CD4-positive, alpha-beta T cell treated with Interleukin-17A for 1 hour (primary cell): ENCODE data around the gene ADGRB3.
"Not testable (repeated sequence)": the region's sequence is repeated elsewhere in the genome, so short reads cannot be mapped to it uniquely, and the experiment has no call there.

ENCODE experiments used
- DNase-seq: peaks from one replicate; pipeline ENCODE4 v3.0.0-alpha.2; 2020

The ADGRB3 gene

GRCh38 chr6:68744376-68744775 is 109.3 kb downstream of the ADGRB3 start:
- not testable (repeated sequence) for DNase-seq

DNA sequence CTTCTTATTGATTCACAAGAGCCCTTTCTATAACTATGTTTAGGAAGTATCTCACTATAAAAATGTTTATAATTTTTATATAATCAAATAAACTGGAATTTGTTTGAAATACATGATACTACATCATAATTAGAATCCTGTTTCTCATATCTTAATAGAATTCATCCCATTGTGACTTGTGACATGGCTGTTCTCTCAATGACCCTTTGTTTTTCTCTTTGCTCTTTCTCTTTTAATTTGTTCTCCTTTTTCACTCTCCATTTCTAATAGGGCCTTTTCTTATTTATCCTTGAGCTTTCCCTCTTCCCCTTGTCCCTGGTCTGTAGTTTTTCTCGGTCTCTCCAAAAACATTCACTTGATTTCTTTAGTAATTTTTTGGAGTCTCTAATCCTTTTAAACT is 111.3 kb downstream of the ADGRB3 start:
- no peak for DNase-seq

DNA sequence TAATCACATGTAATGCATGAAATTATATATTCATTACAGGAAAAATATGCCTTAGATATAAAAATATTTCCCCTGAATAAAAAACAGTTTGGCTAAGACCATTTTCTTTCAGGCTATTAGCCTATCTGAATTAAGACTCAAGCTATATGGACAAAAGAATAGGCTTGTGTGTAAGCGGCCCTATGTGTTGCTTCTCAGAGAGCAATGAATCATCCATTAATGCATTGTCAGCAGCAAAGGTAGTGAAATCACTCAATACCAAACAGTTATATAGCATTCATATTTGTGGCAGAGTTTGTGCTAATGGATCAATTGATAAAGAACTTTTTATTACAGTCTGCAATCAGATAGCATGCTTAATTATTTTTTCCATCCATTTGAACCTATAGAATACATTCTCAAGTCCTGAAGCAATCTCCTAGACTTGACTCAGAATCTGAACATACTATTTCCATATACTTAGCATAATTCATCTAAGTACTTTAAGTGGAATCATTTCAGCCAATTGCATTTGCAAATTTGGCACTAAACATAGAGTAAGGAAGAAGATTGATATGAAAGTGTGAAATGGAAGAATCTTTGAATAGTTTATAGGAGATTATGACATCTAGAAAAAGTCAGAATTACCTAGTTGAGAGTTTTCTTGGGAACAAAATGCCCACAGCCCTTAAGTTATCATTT is 112.2 kb downstream of the ADGRB3 start:
- no peak for DNase-seq

GRCh38 chr6:68747832-68748231 is 112.8 kb downstream of the ADGRB3 start:
- not testable (repeated sequence) for DNase-seq

GRCh38 chr6:68754681-68755213 is 119.7 kb downstream of the ADGRB3 start:
- no peak for DNase-seq

DNA sequence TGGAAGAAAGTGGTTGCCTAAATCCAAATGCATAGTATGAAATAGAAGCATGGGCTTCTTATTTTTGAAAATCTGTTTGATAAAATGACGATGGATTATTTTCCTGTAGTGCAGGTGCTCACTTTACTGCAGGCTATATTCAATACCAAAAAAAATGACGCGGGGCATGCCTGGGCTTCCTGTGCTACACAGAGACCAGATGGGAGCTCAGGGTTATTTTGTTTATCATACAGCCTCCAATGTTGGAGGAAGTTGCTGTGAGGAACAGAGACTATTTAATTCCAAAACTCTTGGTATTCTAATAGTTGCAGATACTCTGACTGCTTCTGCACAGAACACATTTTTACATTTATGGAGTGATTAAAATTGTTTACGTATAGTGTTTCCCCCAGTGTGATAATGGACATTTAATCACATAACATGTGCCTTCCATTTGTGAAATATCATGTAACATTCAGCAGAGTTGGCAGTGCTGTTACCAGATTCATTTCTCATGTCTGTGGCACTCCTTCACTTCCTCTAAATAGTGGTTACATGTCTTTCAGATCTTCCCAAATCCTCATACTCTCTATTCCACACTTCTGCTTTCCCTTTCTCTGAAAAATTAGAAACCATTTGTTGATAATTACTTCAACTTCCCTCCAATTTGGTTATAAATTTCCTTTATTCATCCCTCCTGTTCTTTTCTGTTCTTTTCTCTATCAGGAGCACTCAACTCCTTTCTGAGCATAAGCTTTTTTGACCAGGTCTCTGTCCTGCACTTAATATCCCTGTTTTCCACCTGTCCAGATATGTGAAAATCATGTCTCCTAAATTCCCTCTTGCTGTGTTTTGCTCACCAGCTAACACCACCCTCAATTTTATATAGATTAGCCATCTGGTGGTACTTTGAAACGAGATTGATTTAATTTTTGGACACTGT is 121.6 kb downstream of the ADGRB3 start:
- DNase-seq, result no peak

- DNase-seq, result no peak
Measured at GRCh38 chr6:68757821-68758220, 122.7 kb downstream of the ADGRB3 start.

DNA sequence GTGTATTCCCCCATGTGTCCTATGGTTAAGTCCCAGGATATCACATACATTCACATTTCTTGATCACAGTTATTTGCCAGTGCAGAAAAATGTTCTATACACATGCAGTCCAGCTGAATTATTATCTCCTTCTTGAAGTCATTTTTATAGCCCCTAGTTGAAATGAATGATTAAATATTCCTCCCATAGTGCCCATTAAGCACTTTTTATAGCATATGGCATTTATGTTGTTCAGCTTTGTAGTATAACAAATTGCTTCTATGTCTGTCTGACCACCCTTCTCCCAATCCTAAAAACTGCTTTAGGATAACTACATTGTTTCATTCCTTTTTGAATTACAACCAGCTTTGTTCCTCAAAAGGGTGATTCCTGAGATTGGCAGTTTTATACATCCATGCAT is 123.5 kb downstream of the ADGRB3 start:
- DNase-seq, result no peak

DNA sequence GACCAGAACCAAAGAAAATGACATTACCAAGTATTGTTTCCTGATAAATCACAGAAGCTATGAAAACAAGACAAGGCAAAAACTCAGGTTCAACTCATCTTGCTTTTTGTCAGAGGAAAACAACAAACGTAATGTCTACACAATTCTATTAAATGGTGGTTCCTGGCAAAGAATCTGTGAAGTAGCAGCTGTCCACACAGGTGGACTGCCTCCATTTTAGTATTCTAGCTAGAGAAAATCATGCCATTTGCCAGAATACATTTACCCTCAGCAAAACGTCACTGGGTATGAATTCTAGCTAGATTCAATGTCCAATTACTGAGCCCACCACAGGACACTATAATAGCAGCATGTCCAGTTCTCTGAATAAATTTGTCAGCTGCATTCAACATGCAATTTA is 125.4 kb downstream of the ADGRB3 start:
- DNase-seq, result no peak

DNA sequence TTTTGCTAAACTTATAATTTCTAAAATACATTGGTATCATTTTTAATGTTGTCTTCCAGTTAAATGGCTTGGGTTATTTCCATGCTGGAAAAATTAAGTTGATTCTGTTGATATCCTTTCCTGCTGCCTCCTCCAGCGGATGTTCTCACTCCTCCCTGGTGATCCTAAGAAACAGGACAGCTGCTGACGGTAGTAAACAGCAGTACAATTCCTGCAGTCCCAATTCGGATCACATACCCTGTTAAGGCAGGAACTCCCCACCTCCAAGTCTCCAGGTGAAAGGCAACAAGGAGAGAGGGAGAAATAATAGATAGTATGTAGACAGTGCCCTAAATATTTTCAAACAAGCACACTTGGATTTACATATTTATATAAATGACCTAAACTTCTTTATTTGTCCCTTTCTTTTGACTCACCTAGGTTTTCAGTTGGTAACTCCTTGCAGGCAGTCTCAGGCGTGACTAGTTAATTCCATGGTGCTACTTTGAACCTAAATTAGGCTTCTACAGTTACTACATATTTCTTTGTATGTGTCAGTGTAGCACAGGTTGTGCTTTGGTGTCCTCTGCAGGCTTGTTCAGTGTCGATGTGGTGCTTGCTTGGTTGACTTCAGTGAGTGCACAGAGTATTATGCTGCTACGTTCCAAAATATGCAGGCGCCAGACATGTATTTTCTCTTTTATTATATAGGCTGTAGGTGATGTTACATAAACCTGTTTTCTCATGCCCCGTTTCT is 126.0 kb downstream of the ADGRB3 start:
- no peak for DNase-seq

- no peak for DNase-seq
Measured at GRCh38 chr6:68761985-68762384, 126.9 kb downstream of the ADGRB3 start.

GRCh38 chr6:68771426-68771825 is 136.3 kb downstream of the ADGRB3 start:
- no peak for DNase-seq

DNA sequence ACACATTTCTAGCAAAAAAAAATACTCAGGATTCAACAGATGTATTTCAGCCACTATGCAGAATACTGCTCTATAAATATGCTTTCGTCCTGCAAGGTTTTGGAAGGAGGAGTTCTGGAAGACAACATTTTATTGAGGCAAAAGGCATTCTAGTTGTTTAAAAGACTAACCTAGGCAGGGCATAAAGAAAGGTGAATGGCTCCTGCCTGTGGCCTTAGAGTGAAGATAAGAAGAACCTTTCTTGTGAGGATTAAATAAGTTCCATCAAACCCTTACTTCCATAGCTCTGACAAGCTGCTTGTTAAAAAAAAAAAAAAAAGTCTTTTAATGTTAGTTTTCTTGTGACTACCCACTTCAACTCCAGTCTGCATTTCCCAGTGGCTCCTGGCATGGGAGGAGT is 139.8 kb downstream of the ADGRB3 start:
- DNase-seq, result no peak

- DNase-seq, result no peak
Measured at GRCh38 chr6:68776354-68776753, 141.3 kb downstream of the ADGRB3 start.

DNA sequence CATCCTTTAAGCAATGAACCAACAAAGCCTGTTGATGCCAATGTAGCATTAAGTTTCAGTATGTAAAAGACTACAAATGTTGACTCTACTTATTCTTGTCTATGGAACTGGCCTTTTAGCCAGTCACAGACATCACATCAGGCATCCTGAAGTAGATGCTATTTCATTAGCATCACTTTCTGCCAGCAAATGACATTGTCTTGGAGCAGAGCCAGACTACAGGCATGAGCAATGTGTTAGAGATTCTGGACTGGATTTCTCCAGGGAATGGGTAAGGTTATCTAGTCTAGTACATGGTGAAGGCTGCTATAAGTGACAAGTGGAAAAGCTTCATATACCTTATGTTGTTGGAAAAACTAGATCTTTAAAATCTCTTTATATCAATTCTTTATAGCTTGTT is 142.9 kb downstream of the ADGRB3 start:
- DNase-seq, result no peak

GRCh38 chr6:68778356-68779020 is 143.4 kb downstream of the ADGRB3 start:
- peak; percentile 3 for DNase-seq

DNA sequence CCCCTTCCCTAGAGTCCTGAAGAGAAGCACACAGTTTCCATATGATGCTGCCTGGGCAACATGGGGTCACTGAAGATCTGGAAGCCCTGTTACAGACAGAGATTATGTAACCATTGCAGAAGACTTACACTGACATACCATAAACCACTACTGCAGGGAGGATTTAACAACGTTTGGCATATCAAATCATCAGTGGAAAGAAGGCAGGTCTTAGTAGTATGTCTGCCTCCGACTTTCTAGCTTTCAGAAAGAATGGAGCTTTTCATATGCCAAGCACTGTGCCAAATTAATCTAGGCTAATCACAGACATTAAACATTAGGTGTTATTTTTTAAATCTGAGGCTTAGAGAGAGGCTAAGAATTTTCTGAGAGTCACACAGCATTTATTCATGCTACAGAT is 144.3 kb downstream of the ADGRB3 start:
- no peak for DNase-seq

GRCh38 chr6:68790128-68790527 is 155.0 kb downstream of the ADGRB3 start:
- not testable (repeated sequence) for DNase-seq

GRCh38 chr6:68814976-68815375 is 179.9 kb downstream of the ADGRB3 start:
- DNase-seq, result not testable (repeated sequence)

GRCh38 chr6:68826501-68826900 is 191.4 kb downstream of the ADGRB3 start:
- DNase-seq, result no peak

- DNase-seq, result no peak
Measured at GRCh38 chr6:68834551-68834950, 199.5 kb downstream of the ADGRB3 start.

GRCh38 chr6:68838571-68838970 is 203.5 kb downstream of the ADGRB3 start:
- DNase-seq, result no peak

DNA sequence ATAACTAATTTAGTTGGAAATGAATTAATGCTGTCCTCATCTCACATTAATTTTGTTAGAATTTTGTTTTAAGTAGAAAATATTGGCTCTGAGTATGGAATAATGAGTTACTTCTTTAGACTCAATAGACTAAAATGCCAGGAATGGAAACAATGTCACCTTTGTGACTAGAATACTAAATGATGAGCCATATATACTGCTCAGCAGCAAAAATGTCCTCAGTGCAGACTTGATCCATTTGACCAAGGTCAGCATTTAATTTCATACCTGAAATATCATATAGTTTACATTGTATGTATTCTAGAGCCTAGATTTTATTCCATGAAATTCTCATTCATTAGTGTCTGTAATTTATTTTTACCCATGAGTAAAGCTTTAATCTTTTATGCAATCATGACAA is 217.7 kb downstream of the ADGRB3 start:
- no peak for DNase-seq
